WERI-Rb-1 (cell line): ENCODE data around the gene CCNJ.

ENCODE experiments used
- DNase-seq: peaks from one replicate; pipeline ENCODE4 v3.0.0-alpha.2; 2020
- H3K27ac ChIP-seq: fragments of 250-450 bp; sonication (Bioruptor Pico); 2 replicates; pipeline ENCODE4 v1.5.1; 2020; ENCODE audit warnings: mild to moderate bottlenecking, moderate library complexity
- H3K27me3 ChIP-seq: fragments of 250-450 bp; sonication (Bioruptor Pico); 2 replicates; pipeline ENCODE4 v1.5.1; 2021; ENCODE audit warnings: mild to moderate bottlenecking, low read depth, moderate library complexity; ENCODE audit not compliant: insufficient read depth, severe bottlenecking
- H3K36me3 ChIP-seq: fragments of 250-450 bp; sonication (Bioruptor Pico); 2 replicates; pipeline ENCODE4 v1.5.1; 2020; ENCODE audit warnings: mild to moderate bottlenecking, moderate library complexity
- H3K4me3 ChIP-seq: 2 replicates; pipeline ENCODE4 v1.5.1; 2011; ENCODE audit warnings: low read depth, mild to moderate bottlenecking, control low read depth, low read length
- H3K9me3 ChIP-seq: fragments of 250-450 bp; sonication (Bioruptor Pico); 2 replicates; pipeline ENCODE4 v1.5.1; 2021; ENCODE audit warnings: mild to moderate bottlenecking, moderate library complexity; ENCODE audit not compliant: severe bottlenecking
- TF ChIP-seq, protein P1 (sequence below): IDR thresholded peaks from 2 replicates; pipeline ENCODE4 v1.5.1; 2011; ENCODE audit warnings: low read depth, mild to moderate bottlenecking, control low read depth, inconsistent platforms, low read length

The CCNJ gene

DNA sequence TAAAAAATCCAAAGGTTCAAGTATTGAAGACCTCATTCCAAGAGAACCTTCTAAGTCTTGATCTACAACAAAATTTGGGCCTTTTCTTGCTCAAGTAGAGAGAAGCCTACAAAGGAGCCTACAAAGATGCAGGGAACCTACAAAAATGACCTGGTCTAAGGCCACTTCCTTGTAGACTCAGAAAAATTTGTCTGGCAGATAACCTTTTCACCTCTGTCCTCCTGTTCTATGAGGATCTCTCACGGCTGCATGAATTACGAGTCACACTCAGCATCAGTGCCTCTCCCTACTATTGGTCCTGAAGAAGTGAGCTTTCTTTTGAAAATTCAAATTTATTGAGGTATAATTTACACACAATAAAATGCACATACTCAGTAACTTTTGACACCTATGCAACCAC, 29.3 kb downstream of the CCNJ start:
- Histone ChIP-seq H3K27ac (no peak overlapping the region), H3K9me3 (no peaks in the 10 kb centered on the region), H3K4me3 (no peak overlapping the region), H3K36me3 (no peaks in the 10 kb centered on the region), H3K27me3 (no peaks in the 10 kb centered on the region)
- TF ChIP-seq, protein P1, sequence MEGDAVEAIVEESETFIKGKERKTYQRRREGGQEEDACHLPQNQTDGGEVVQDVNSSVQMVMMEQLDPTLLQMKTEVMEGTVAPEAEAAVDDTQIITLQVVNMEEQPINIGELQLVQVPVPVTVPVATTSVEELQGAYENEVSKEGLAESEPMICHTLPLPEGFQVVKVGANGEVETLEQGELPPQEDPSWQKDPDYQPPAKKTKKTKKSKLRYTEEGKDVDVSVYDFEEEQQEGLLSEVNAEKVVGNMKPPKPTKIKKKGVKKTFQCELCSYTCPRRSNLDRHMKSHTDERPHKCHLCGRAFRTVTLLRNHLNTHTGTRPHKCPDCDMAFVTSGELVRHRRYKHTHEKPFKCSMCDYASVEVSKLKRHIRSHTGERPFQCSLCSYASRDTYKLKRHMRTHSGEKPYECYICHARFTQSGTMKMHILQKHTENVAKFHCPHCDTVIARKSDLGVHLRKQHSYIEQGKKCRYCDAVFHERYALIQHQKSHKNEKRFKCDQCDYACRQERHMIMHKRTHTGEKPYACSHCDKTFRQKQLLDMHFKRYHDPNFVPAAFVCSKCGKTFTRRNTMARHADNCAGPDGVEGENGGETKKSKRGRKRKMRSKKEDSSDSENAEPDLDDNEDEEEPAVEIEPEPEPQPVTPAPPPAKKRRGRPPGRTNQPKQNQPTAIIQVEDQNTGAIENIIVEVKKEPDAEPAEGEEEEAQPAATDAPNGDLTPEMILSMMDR, result no peak
- DNase-seq, result no peak

DNA sequence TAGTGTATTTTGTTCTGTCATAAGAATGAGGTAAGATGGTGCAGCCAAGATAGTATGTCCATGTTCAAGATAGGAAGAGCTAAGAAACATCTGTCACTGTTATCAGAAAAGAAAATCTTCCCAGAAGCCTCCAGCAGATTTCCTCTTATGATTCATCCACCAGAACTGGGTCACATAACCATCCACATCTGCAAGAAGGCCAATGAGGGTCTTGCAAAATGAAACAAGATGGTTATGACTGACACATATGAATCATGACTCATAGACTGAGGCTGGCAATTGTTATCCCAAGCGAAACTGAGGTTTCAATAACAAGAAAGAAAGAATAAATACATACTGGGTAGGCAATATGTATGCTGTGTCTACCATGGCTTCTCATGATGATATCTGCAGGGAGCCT, 30.3 kb downstream of the CCNJ start:
- no peaks in the 10 kb centered on the region for H3K36me3 ChIP-seq
- H3K27ac ChIP-seq, result no peak overlapping the region
- no peak overlapping the region for H3K4me3 ChIP-seq
- TF ChIP-seq, protein P1, result no peak
- no peak for DNase-seq
- no peaks in the 10 kb centered on the region for H3K9me3 ChIP-seq
- no peaks in the 10 kb centered on the region for H3K27me3 ChIP-seq

- Histone ChIP-seq H3K27ac (no peak overlapping the region), H3K4me3 (no peak overlapping the region), H3K36me3 (no peaks in the 10 kb centered on the region), H3K9me3 (no peaks in the 10 kb centered on the region), H3K27me3 (no peaks in the 10 kb centered on the region)
- DNase-seq, result no peak
- TF ChIP-seq, protein P1, result no peak
These were observed 31.4 kb downstream of the CCNJ start for GRCh38 chr10:96074776-96075175.

DNA sequence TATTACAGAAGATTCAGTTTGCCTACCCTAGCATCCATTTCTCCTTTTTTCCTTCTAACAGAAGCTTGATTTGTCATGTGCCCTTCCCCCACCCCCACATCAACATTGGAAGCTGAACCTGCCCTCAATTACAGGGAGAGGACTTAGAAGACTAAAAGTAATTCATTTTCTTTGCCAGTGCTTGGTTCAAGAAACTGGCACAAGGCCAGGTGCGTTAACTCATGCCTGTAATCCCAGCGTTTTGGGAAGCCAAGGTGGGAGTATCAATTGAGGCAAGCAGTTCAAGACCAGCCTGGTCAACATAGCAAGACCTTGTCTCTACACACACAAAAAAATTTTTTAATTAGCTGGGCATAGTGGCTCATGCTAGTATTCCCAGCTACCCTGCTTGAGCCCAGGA, 32.6 kb downstream of the CCNJ start:
- no peak overlapping the region for H3K27ac ChIP-seq
- no peaks in the 10 kb centered on the region for H3K9me3 ChIP-seq
- no peaks in the 10 kb centered on the region for H3K36me3 ChIP-seq
- TF ChIP-seq, protein P1, result no peak
- no peak for DNase-seq
- H3K27me3 ChIP-seq, result no peaks in the 10 kb centered on the region
- no peak overlapping the region for H3K4me3 ChIP-seq

DNA sequence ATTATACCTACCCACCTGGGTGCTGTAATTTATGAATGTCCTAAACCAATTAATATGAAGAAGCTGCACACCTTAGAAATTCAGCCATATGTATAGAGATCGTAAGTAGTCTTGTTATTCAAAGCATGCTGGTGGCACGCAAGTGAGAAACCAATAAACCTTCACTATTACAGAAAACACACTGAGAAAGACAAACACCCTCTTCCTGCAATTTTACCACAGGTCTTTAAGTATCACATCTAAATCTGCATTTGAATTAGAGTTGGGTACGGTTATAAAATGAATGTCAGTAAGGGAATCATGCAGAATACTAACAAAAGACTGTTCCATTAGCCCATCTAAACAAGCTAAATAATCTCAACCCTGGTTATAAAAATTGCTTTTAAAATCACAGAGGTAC, 33.8 kb downstream of the CCNJ start:
- Histone ChIP-seq H3K4me3 (no peak overlapping the region), H3K9me3 (no peaks in the 10 kb centered on the region), H3K36me3 (no peaks in the 10 kb centered on the region), H3K27me3 (no peaks in the 10 kb centered on the region), H3K27ac (no peak overlapping the region)
- DNase-seq, result no peak
- TF ChIP-seq, protein P1, result no peak

- H3K36me3 ChIP-seq, result no peaks in the 10 kb centered on the region
- H3K27me3 ChIP-seq, result no peaks in the 10 kb centered on the region
- no peaks in the 10 kb centered on the region for H3K9me3 ChIP-seq
- no peak overlapping the region for H3K27ac ChIP-seq
- no peak overlapping the region for H3K4me3 ChIP-seq
- no peak for DNase-seq
- TF ChIP-seq, protein P1, result no peak
These were observed 38.8 kb downstream of the CCNJ start for GRCh38 chr10:96082153-96082552.
